Measurements from ENCODE around the gene RNF32. TPM values are rescaled to one million over a fixed set of nuclear protein-coding genes. Genes with fewer than 3 reads are reported as not detected.

RNF32 gene
- total and polyA plus RNA-seq, 3 experiments from 2014 or later, result 0.20 to 0.83 (median 0.40) TPM

- H3K4me3 Mint-ChIP-seq, result no peak overlapping the region
- Histone ChIP-seq H3K27me3 (ENCODE audit: insufficient read depth, low read length, poor library complexity, severe bottlenecking) (no peaks in the 10 kb centered on the region), H3K4me1 (ENCODE audit: insufficient read depth, low read length) (no peaks in the 10 kb centered on the region), H3K36me3 (ENCODE audit: insufficient read depth, low read length) (no peaks in the 10 kb centered on the region), H3K27ac (ENCODE audit: low read depth, low read length) (no peak overlapping the region), H3K9me3 (ENCODE audit: low read length) (no peaks in the 10 kb centered on the region), H3K4me3 (ENCODE audit: low read length) (no peak overlapping the region)
- ChIA-PET CTCF (interaction anchor here (1.4 kb wide), 1 partner anchor 18 kb away, joined by 3 read pairs; no protein-coding TSS in a partner anchor), POLR2A (no interaction called here)
- H3K27me3 Mint-ChIP-seq, result no peaks in the 10 kb centered on the region
- H3K9me3 Mint-ChIP-seq, result no peaks in the 10 kb centered on the region
- no peak for DNase-seq
- no peak overlapping the region for H3K27ac Mint-ChIP-seq
- H3K36me3 Mint-ChIP-seq, result peaks cover 0 to 7% (median 5%) of the 10 kb centered on the region in 3 donors
- H3K4me1 Mint-ChIP-seq, result peaks cover 0 to 1% (median 0%) of the 10 kb centered on the region in 3 donors
Measured at GRCh38 chr7:156665101-156665500, 24.5 kb downstream of the RNF32 start.

GRCh38 chr7:156666368-156667109, 26.0 kb downstream of the RNF32 start:
- H3K4me1 Mint-ChIP-seq, result no peaks in the 10 kb centered on the region
- Histone ChIP-seq H3K4me1 (ENCODE audit: insufficient read depth, low read length) (no peaks in the 10 kb centered on the region), H3K27ac (ENCODE audit: low read depth, low read length) (no peak overlapping the region), H3K4me3 (ENCODE audit: low read length) (no peak overlapping the region), H3K27me3 (ENCODE audit: insufficient read depth, low read length, poor library complexity, severe bottlenecking) (no peaks in the 10 kb centered on the region), H3K9me3 (ENCODE audit: low read length) (no peaks in the 10 kb centered on the region), H3K36me3 (ENCODE audit: insufficient read depth, low read length) (no peaks in the 10 kb centered on the region)
- no peak for DNase-seq
- no peaks in the 10 kb centered on the region for H3K9me3 Mint-ChIP-seq
- no peaks in the 10 kb centered on the region for H3K27me3 Mint-ChIP-seq
- H3K4me3 Mint-ChIP-seq, result no peak overlapping the region
- ChIA-PET POLR2A (no interaction called here), CTCF (no interaction called here)
- H3K27ac Mint-ChIP-seq, result peak overlapping the region in 1 of 8 donors; percentile 47
- peaks cover 0 to 21% (median 14%) of the 10 kb centered on the region in 3 donors for H3K36me3 Mint-ChIP-seq

- H3K4me3 ChIP-seq (ENCODE audit: low read length), result no peak overlapping the region
- H3K4me1 ChIP-seq (ENCODE audit: insufficient read depth, low read length), result no peaks in the 10 kb centered on the region
- no peaks in the 10 kb centered on the region for H3K9me3 ChIP-seq (ENCODE audit: low read length)
- ChIA-PET CTCF (no interaction called here), POLR2A (no interaction called here)
- H3K9me3 Mint-ChIP-seq, result no peaks in the 10 kb centered on the region
- peaks cover under 1% of the 10 kb centered on the region for H3K36me3 ChIP-seq (ENCODE audit: insufficient read depth, low read length)
- no peak overlapping the region for H3K27ac Mint-ChIP-seq
- H3K27ac ChIP-seq (ENCODE audit: low read depth, low read length), result no peak overlapping the region
- H3K27me3 Mint-ChIP-seq, result no peaks in the 10 kb centered on the region
- no peaks in the 10 kb centered on the region for H3K4me1 Mint-ChIP-seq
- H3K27me3 ChIP-seq (ENCODE audit: insufficient read depth, low read length, poor library complexity, severe bottlenecking), result no peaks in the 10 kb centered on the region
- DNase-seq, result no peak
- peaks cover 0 to 26% (median 14%) of the 10 kb centered on the region in 3 donors for H3K36me3 Mint-ChIP-seq
- no peak overlapping the region for H3K4me3 Mint-ChIP-seq
Measured at GRCh38 chr7:156667110-156667426, 26.5 kb downstream of the RNF32 start.

- Histone ChIP-seq H3K36me3 (ENCODE audit: insufficient read depth, low read length) (peaks cover 5% of the 10 kb centered on the region), H3K9me3 (ENCODE audit: low read length) (no peaks in the 10 kb centered on the region), H3K27me3 (ENCODE audit: insufficient read depth, low read length, poor library complexity, severe bottlenecking) (no peaks in the 10 kb centered on the region), H3K4me3 (ENCODE audit: low read length) (no peak overlapping the region), H3K27ac (ENCODE audit: low read depth, low read length) (no peak overlapping the region), H3K4me1 (ENCODE audit: insufficient read depth, low read length) (no peaks in the 10 kb centered on the region)
- Mint-ChIP-seq H3K4me1 (no peaks in the 10 kb centered on the region), H3K36me3 (peaks cover 0 to 30% (median 14%) of the 10 kb centered on the region in 3 donors), H3K27me3 (no peaks in the 10 kb centered on the region), H3K27ac (peak overlapping the region in 1 of 8 donors; percentile 86), H3K4me3 (no peak overlapping the region), H3K9me3 (no peaks in the 10 kb centered on the region)
- POLR2A ChIA-PET, result no interaction called here
- DNase-seq, result peak in 1 of 5 donors; percentile 33
- CTCF ChIA-PET, result no interaction called here
Measured at GRCh38 chr7:156668130-156668741, 27.7 kb downstream of the RNF32 start.

GRCh38 chr7:156669035-156669828, 28.7 kb downstream of the RNF32 start:
- DNase-seq, result no peak
- Histone ChIP-seq H3K9me3 (ENCODE audit: low read length) (no peaks in the 10 kb centered on the region), H3K36me3 (ENCODE audit: insufficient read depth, low read length) (peaks cover 5% of the 10 kb centered on the region), H3K27ac (ENCODE audit: low read depth, low read length) (no peak overlapping the region), H3K4me3 (ENCODE audit: low read length) (no peak overlapping the region), H3K27me3 (ENCODE audit: insufficient read depth, low read length, poor library complexity, severe bottlenecking) (no peaks in the 10 kb centered on the region), H3K4me1 (ENCODE audit: insufficient read depth, low read length) (no peaks in the 10 kb centered on the region)
- ChIA-PET CTCF (no interaction called here), POLR2A (no interaction called here)
- Mint-ChIP-seq H3K4me3 (no peak overlapping the region), H3K9me3 (no peaks in the 10 kb centered on the region), H3K27me3 (no peaks in the 10 kb centered on the region), H3K4me1 (no peaks in the 10 kb centered on the region), H3K27ac (no peak overlapping the region), H3K36me3 (peaks cover 0 to 40% (median 19%) of the 10 kb centered on the region in 3 donors)

GRCh38 chr7:156673454-156673853, 32.9 kb downstream of the RNF32 start:
- H3K4me1 ChIP-seq (ENCODE audit: insufficient read depth, low read length), result no peaks in the 10 kb centered on the region
- Mint-ChIP-seq H3K4me1 (no peaks in the 10 kb centered on the region), H3K27ac (no peak overlapping the region), H3K4me3 (no peak overlapping the region), H3K36me3 (peaks cover 9 to 76% (median 34%) of the 10 kb centered on the region in 3 donors), H3K9me3 (no peaks in the 10 kb centered on the region), H3K27me3 (peaks cover 0 to 1% of the 10 kb centered on the region in 2 donors)
- H3K4me3 ChIP-seq (ENCODE audit: low read length), result no peak overlapping the region
- no peak overlapping the region for H3K27ac ChIP-seq (ENCODE audit: low read depth, low read length)
- CTCF ChIA-PET, result no interaction called here
- no peaks in the 10 kb centered on the region for H3K27me3 ChIP-seq (ENCODE audit: insufficient read depth, low read length, poor library complexity, severe bottlenecking)
- H3K36me3 ChIP-seq (ENCODE audit: insufficient read depth, low read length), result peaks cover 5% of the 10 kb centered on the region
- DNase-seq, result no peak
- POLR2A ChIA-PET, result no interaction called here
- H3K9me3 ChIP-seq (ENCODE audit: low read length), result no peaks in the 10 kb centered on the region

- Mint-ChIP-seq H3K27me3 (peaks cover 0 to 1% of the 10 kb centered on the region in 2 donors), H3K27ac (no peak overlapping the region), H3K4me1 (no peaks in the 10 kb centered on the region), H3K36me3 (peaks cover 13 to 79% (median 33%) of the 10 kb centered on the region in 3 donors), H3K4me3 (no peak overlapping the region), H3K9me3 (no peaks in the 10 kb centered on the region)
- Histone ChIP-seq H3K4me3 (ENCODE audit: low read length) (no peak overlapping the region), H3K4me1 (ENCODE audit: insufficient read depth, low read length) (no peaks in the 10 kb centered on the region), H3K27me3 (ENCODE audit: insufficient read depth, low read length, poor library complexity, severe bottlenecking) (no peaks in the 10 kb centered on the region), H3K9me3 (ENCODE audit: low read length) (no peaks in the 10 kb centered on the region), H3K36me3 (ENCODE audit: insufficient read depth, low read length) (peaks cover 8% of the 10 kb centered on the region), H3K27ac (ENCODE audit: low read depth, low read length) (no peak overlapping the region)
- ChIA-PET CTCF (no interaction called here), POLR2A (no interaction called here)
- DNase-seq, result no peak
Measured at GRCh38 chr7:156673902-156674301, 33.3 kb downstream of the RNF32 start.

GRCh38 chr7:156675721-156676120, 35.1 kb downstream of the RNF32 start:
- CTCF ChIA-PET, result no interaction called here
- Mint-ChIP-seq H3K27me3 (peaks cover 0 to 1% of the 10 kb centered on the region in 2 donors), H3K9me3 (no peaks in the 10 kb centered on the region), H3K36me3 (peaks cover 17 to 86% (median 29%) of the 10 kb centered on the region in 3 donors), H3K27ac (peak overlapping the region in 1 of 8 donors; percentile 42), H3K4me1 (no peaks in the 10 kb centered on the region), H3K4me3 (no peak overlapping the region)
- no peak overlapping the region for H3K27ac ChIP-seq (ENCODE audit: low read depth, low read length)
- no peaks in the 10 kb centered on the region for H3K27me3 ChIP-seq (ENCODE audit: insufficient read depth, low read length, poor library complexity, severe bottlenecking)
- no peak overlapping the region for H3K4me3 ChIP-seq (ENCODE audit: low read length)
- no peaks in the 10 kb centered on the region for H3K4me1 ChIP-seq (ENCODE audit: insufficient read depth, low read length)
- H3K9me3 ChIP-seq (ENCODE audit: low read length), result no peaks in the 10 kb centered on the region
- no peak for DNase-seq
- peaks cover 8% of the 10 kb centered on the region for H3K36me3 ChIP-seq (ENCODE audit: insufficient read depth, low read length)
- POLR2A ChIA-PET, result no interaction called here

Data from CD8-positive, alpha-beta memory T cell (primary cell).